Muscle layer of colon (tissue), 2 donors: ENCODE data around the gene CREB3.

Experiments used
- H3K27ac ChIP-seq: one replicate; pipeline ENCODE4 v1.7.0; 2013; ENCODE audit warnings: low read depth, mild to moderate bottlenecking, low read length, moderate library complexity
- H3K27me3 ChIP-seq, 2 donors: one replicate each; pipeline ENCODE4 v1.7.0; 2013; ENCODE audit warnings: low read length in 2 of 2, mild to moderate bottlenecking in 2 of 2; ENCODE audit not compliant: insufficient read depth in 2 of 2, control insufficient read depth in 1 of 2
- H3K36me3 ChIP-seq: one replicate; pipeline ENCODE4 v1.7.0; 2013; ENCODE audit warnings: mild to moderate bottlenecking, low read length; ENCODE audit not compliant: insufficient read depth
- H3K4me1 ChIP-seq: one replicate; pipeline ENCODE4 v1.7.0; 2013; ENCODE audit warnings: mild to moderate bottlenecking, low read length; ENCODE audit not compliant: insufficient read depth
- H3K4me3 ChIP-seq, 2 donors: one replicate each; pipeline ENCODE4 v1.7.0; 2013; ENCODE audit warnings: low read length in 2 of 2, low read depth in 1 of 2, mild to moderate bottlenecking in 1 of 2, moderate library complexity in 1 of 2
- H3K9ac ChIP-seq: one replicate; pipeline ENCODE4 v1.7.0; 2013; ENCODE audit warnings: low read length
- H3K9me3 ChIP-seq: one replicate; pipeline ENCODE4 v1.7.0; 2013; ENCODE audit warnings: mild to moderate bottlenecking, low read length
- donor health status: abdominal sarcoma.
- donor health status: Adenocarcinoma of cecum.

Gene CREB3

DNA sequence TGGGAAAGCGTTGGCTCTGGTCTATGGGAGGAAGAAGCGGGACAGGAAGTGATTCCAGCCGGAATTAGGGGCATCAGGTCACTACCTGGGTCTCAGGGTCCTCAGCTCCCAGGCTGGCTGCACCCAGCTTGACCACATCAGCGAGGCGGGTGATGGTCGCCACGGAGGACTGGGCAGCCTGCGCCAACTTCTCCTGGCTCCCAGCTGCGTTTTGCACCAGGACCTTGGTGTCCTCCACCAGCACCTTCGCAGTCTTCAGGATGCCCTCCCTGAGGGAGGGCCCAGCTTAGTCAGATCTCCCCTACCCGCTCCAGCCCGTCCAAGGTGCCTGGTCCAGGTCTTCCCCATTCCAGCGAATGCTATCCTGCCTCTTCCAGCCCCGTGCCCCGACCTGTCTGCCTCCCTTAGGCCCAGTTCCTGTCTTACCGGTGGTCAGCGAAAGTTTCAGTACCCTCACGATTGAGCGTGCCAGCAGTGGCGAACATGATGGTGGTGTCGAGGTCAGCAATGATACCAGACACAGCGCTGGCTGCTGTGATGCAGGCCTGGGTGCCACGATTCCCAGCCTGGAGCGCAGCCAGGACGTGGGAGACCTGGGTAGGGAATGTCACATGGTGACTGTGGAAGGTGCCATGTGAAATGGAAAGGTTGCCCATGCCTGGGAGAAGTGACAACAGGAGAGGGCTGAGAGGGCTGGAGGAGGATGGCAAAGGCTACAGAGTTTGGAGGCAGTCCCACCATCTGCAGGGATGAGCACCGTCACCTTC lies 28.4 kb upstream of the CREB3 start:
- Histone ChIP-seq H3K27me3 (no peaks in the 10 kb centered on the region), H3K4me1 (no peaks in the 10 kb centered on the region), H3K4me3 (no peak overlapping the region), H3K9me3 (no peaks in the 10 kb centered on the region), H3K27ac (no peak overlapping the region), H3K9ac (no peak overlapping the region), H3K36me3 (peaks cover 98% of the 10 kb centered on the region)

- no peak overlapping the region for H3K4me3 ChIP-seq
- no peaks in the 10 kb centered on the region for H3K4me1 ChIP-seq
- no peaks in the 10 kb centered on the region for H3K27me3 ChIP-seq
- no peak overlapping the region for H3K27ac ChIP-seq
- H3K36me3 ChIP-seq: peaks cover 90% of the 10 kb centered on the region
- H3K9ac ChIP-seq: no peak overlapping the region
- H3K9me3 ChIP-seq: no peaks in the 10 kb centered on the region
Measured at GRCh38 chr9:35705372-35705771, 27.1 kb upstream of the CREB3 start.

DNA sequence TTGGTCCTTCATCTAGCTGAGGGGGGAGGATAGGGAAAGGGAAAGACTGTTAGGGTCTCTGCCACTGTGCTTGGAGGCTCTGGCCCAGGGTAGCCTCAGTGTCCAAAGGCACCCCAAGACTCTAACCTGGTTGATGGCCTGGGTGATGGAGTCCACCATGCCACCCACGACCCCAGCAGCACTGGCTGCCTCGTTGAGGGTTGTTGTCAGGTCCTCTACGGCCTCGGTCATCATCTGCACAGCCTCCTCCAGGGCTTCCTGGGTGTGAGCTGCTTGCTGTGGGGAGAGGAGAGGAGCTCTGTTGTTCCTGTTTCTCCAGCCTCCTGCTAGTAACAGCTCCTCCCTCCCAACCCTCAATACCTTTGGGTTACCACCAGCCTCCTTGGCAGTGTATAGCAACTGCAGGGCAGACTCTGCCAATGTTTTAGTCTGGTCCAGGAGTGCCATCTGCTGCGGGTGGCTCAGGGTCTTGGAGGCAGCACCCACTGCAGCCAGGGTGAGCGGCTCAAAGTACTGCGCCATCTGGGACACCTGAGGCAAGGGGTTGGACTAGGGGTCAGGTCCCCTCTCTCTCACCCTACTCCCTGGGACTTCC lies 26.5 kb upstream of the CREB3 start:
- H3K36me3 ChIP-seq: peaks cover 90% of the 10 kb centered on the region
- no peaks in the 10 kb centered on the region for H3K9me3 ChIP-seq
- H3K4me3 ChIP-seq: no peak overlapping the region
- H3K4me1 ChIP-seq: no peaks in the 10 kb centered on the region
- H3K27ac ChIP-seq: no peak overlapping the region
- no peak overlapping the region for H3K9ac ChIP-seq
- H3K27me3 ChIP-seq: no peaks in the 10 kb centered on the region

DNA sequence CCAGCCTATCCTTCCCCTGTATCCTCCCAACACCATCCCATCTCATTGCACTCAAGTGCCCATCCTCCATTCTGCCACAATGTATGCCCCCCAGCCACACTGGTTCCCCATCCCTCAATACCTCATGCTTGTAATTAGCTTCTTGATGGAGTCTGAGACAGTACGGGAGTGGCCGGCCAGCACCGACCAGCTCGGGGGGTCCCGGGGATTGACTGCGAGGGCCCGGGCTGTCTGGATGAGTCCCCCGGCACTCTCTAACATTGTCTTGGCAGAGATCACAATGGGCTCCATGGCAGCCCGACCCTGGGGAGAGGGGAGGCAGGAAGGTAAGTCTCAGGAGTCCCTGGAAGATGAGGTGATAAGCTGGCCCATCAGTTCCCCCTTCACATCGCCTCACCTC lies 25.5 kb upstream of the CREB3 start:
- Histone ChIP-seq H3K27me3 (no peaks in the 10 kb centered on the region), H3K4me3 (no peak overlapping the region), H3K36me3 (peaks cover 90% of the 10 kb centered on the region), H3K9me3 (no peaks in the 10 kb centered on the region), H3K4me1 (no peaks in the 10 kb centered on the region), H3K27ac (no peak overlapping the region), H3K9ac (no peak overlapping the region)

GRCh38 chr9:35708146-35708545 lies 24.3 kb upstream of the CREB3 start:
- no peak overlapping the region for H3K9ac ChIP-seq
- peaks cover 91% of the 10 kb centered on the region for H3K36me3 ChIP-seq
- no peaks in the 10 kb centered on the region for H3K9me3 ChIP-seq
- no peaks in the 10 kb centered on the region for H3K27me3 ChIP-seq
- no peaks in the 10 kb centered on the region for H3K4me1 ChIP-seq
- no peak overlapping the region for H3K4me3 ChIP-seq
- no peak overlapping the region for H3K27ac ChIP-seq

DNA sequence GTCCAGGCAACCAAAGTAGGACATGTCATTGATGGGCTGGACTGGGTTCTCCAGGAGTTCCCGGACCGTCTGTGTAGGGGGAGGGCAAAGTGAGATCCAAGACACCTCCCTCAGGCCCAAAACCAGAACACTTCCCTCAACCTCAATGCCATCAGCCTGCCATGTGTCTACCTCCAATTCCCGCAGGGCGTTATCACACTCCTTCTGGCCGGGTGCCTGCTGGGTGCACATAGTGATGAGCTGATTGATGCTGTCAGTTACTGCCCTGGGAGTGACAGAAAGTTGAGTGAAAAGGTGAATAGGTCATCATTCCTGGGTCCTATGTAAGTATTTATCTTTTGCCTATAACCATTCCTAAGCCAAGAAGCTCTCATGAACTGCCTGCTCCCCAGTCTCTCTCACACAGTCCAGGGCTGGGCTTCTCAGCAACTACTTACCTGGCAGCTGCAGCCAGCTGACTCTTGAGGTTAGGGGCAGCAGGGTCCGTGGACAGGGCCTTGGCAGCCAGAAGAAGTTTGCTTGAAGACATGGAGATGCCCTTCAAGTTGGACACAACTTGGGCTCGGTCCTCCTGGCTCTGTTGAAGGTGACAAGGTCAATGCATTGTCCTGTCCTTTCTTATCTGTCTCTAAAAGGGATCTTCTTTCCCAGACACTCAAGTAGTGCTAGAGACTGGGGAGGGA lies 21.5 kb upstream of the CREB3 start:
- H3K9ac ChIP-seq: no peak overlapping the region
- H3K27me3 ChIP-seq: no peaks in the 10 kb centered on the region
- no peaks in the 10 kb centered on the region for H3K4me1 ChIP-seq
- H3K36me3 ChIP-seq: peaks cover 91% of the 10 kb centered on the region
- no peaks in the 10 kb centered on the region for H3K9me3 ChIP-seq
- no peak overlapping the region for H3K4me3 ChIP-seq
- H3K27ac ChIP-seq: no peak overlapping the region

- no peak overlapping the region for H3K27ac ChIP-seq
- H3K27me3 ChIP-seq: no peaks in the 10 kb centered on the region
- H3K9me3 ChIP-seq: no peaks in the 10 kb centered on the region
- peaks cover 91% of the 10 kb centered on the region for H3K36me3 ChIP-seq
- H3K4me3 ChIP-seq: no peak overlapping the region
- no peak overlapping the region for H3K9ac ChIP-seq
- no peaks in the 10 kb centered on the region for H3K4me1 ChIP-seq
Measured at GRCh38 chr9:35711501-35712428, 20.7 kb upstream of the CREB3 start.

GRCh38 chr9:35712762-35713400 lies 19.6 kb upstream of the CREB3 start:
- no peaks in the 10 kb centered on the region for H3K4me1 ChIP-seq
- H3K9me3 ChIP-seq: no peaks in the 10 kb centered on the region
- no peak overlapping the region for H3K4me3 ChIP-seq
- H3K27ac ChIP-seq: no peak overlapping the region
- H3K27me3 ChIP-seq: no peaks in the 10 kb centered on the region
- H3K9ac ChIP-seq: no peak overlapping the region
- peaks cover 91% of the 10 kb centered on the region for H3K36me3 ChIP-seq

- H3K4me3 ChIP-seq: no peak overlapping the region
- no peak overlapping the region for H3K9ac ChIP-seq
- no peaks in the 10 kb centered on the region for H3K27me3 ChIP-seq
- H3K27ac ChIP-seq: no peak overlapping the region
- H3K9me3 ChIP-seq: no peaks in the 10 kb centered on the region
- peaks cover 91% of the 10 kb centered on the region for H3K36me3 ChIP-seq
- H3K4me1 ChIP-seq: no peaks in the 10 kb centered on the region
Measured at GRCh38 chr9:35713578-35713977, 18.9 kb upstream of the CREB3 start.

- H3K4me1 ChIP-seq: no peaks in the 10 kb centered on the region
- no peak overlapping the region for H3K27ac ChIP-seq
- H3K27me3 ChIP-seq: no peaks in the 10 kb centered on the region
- no peak overlapping the region for H3K9ac ChIP-seq
- H3K9me3 ChIP-seq: no peaks in the 10 kb centered on the region
- H3K36me3 ChIP-seq: peaks cover 91% of the 10 kb centered on the region
- no peak overlapping the region for H3K4me3 ChIP-seq
Measured at GRCh38 chr9:35714123-35714522, 18.3 kb upstream of the CREB3 start.
